Measurements from ENCODE around the gene TMEM169.

Gene TMEM169

DNA sequence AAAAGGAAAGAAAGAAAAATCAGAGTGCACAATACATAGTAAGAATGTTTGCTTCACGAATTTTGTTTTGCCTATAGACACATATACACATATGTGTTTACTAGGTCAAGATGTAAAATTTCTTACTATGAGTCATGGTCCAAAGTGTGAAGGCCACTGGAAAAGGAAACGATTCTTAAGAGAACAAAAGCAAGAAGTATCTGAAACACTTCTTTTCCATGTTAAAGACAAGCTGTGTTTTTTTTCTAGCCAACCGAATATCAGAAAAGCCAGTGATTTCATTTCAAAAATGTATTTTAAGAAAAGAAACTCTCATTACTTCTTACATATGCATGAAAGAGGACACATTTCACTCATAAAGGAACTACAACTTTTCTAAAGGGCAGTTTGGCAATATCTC is 25.0 kb upstream of the TMEM169 start:
- no peak overlapping the region for H3K4me3 ChIP-seq (replicated peaks; ENCODE audit: low read depth, low read length)
- DNase-seq (ENCODE audit: extremely low read depth, low read depth): no peak
- TF ChIP-seq, protein P1, sequence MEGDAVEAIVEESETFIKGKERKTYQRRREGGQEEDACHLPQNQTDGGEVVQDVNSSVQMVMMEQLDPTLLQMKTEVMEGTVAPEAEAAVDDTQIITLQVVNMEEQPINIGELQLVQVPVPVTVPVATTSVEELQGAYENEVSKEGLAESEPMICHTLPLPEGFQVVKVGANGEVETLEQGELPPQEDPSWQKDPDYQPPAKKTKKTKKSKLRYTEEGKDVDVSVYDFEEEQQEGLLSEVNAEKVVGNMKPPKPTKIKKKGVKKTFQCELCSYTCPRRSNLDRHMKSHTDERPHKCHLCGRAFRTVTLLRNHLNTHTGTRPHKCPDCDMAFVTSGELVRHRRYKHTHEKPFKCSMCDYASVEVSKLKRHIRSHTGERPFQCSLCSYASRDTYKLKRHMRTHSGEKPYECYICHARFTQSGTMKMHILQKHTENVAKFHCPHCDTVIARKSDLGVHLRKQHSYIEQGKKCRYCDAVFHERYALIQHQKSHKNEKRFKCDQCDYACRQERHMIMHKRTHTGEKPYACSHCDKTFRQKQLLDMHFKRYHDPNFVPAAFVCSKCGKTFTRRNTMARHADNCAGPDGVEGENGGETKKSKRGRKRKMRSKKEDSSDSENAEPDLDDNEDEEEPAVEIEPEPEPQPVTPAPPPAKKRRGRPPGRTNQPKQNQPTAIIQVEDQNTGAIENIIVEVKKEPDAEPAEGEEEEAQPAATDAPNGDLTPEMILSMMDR (IDR thresholded peaks at IDR 0.05; ENCODE audit: low read depth, low read length, missing control alignments): no peak

GRCh38 chr2:216057688-216058193 is 24.0 kb upstream of the TMEM169 start:
- TF ChIP-seq, protein P1 (IDR thresholded peaks at IDR 0.05; ENCODE audit: low read depth, low read length, missing control alignments): no peak
- DNase-seq (ENCODE audit: extremely low read depth, low read depth): no peak
- H3K4me3 ChIP-seq (replicated peaks; ENCODE audit: low read depth, low read length): no peak overlapping the region

DNA sequence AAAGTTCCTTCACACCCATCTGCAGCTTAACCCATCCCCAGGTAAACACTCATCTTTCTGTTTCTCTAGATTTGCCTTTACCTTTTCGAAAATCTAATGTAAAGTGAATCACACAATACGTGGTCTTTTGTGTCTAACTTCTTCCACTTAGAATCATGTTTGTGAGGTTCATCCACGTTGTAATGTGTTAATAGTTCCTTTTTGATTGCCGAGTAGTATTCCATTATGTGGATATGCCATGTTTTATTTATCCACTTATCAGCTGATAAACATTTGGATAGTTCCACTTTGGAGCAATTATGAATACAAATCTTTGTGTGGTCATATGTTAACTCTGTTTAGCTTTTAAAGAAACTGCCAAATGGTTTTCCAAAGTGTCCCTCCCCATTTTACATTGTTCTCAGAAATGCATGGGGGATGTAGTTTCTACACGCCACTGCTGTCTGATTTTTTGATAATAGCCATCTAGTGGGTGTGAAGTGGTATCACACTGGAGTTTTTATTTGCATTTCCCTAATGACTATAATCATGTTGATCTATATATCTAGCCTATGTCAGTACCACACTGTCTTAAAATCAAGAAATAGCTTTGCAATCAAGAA is 22.4 kb upstream of the TMEM169 start:
- no peak overlapping the region for H3K4me3 ChIP-seq (replicated peaks; ENCODE audit: low read depth, low read length)
- TF ChIP-seq, protein P1 (IDR thresholded peaks at IDR 0.05; ENCODE audit: low read depth, low read length, missing control alignments): no peak
- DNase-seq (ENCODE audit: extremely low read depth, low read depth): no peak

DNA sequence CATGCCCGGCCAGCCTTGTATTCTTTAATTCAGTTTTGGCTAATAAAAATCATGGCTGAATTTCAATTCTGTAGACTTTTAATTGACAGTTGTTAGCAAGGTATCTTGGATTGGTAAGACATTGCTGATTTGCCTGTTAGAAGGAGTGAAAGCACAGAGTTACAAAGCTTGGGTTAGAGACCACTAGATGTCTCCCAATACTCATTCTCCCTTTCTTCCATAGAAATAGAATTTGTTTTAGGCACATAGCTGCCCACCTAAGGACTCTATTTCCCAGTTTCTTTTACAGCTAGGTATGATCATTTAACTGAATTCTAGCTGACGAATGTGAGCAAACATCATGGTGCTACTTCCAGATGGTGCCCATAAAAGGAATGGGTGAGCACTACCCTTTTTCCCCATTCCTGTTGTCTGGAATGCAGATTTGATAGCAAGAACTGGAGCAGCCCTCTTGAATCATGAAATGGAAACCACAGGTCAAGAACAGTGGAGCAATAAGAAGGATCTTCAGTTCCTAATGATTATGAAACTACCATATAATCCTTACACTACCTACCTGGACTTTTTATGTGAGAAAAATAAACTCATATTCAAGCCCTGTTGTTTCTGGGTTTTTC is 17.6 kb upstream of the TMEM169 start:
- H3K4me3 ChIP-seq (replicated peaks; ENCODE audit: low read depth, low read length): no peak overlapping the region
- TF ChIP-seq, protein P1 (IDR thresholded peaks at IDR 0.05; ENCODE audit: low read depth, low read length, missing control alignments): no peak
- DNase-seq (ENCODE audit: extremely low read depth, low read depth): no peak

DNA sequence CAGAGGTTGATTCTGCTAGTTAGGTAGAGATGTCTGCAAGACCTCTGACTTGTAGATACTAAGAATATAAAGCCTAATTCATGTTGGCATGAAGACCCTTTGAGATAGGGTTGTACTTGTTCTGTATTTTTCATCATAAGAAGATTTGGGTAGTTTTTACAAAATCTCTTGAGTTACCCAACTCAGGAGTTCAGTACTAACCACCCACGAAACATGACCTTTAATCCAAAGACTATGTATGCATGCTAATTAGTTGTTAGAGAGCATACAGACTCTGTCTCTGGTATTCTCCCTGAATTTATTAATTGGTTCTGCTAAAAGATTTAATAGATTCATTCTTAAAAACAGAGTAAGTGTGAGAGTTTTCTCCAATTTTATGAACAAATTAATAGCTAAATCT is 17.1 kb upstream of the TMEM169 start:
- no peak overlapping the region for H3K4me3 ChIP-seq (replicated peaks; ENCODE audit: low read depth, low read length)
- DNase-seq (ENCODE audit: extremely low read depth, low read depth): no peak
- TF ChIP-seq, protein P1 (IDR thresholded peaks at IDR 0.05; ENCODE audit: low read depth, low read length, missing control alignments): no peak

GRCh38 chr2:216066230-216066629 is 15.5 kb upstream of the TMEM169 start:
- no peak overlapping the region for H3K4me3 ChIP-seq (replicated peaks; ENCODE audit: low read depth, low read length)
- DNase-seq (ENCODE audit: extremely low read depth, low read depth): no peak
- TF ChIP-seq, protein P1 (IDR thresholded peaks at IDR 0.05; ENCODE audit: low read depth, low read length, missing control alignments): no peak
